PC-9 (cell line): Measurements from ENCODE around the gene GHR. TPM values are rescaled to one million over a fixed set of nuclear protein-coding genes. Genes with fewer than 3 reads are reported as not detected.
"Not testable (repeated sequence)": the region's sequence is repeated elsewhere in the genome, so short reads cannot be mapped to it uniquely, and the experiment has no call there.

Experiments
- BruUV-seq: library from RNA; stranded (reverse); fragments of 400-500 nt; replicated peaks from 2 replicates; lab custom pipeline; 2021; lab: Mats Ljungman, UMichigan
- CTCF ChIA-PET: fragments of 300-600 bp; sonication (Branson Sonifier 250); formaldehyde crosslinking; loops from one replicate; lab custom pipeline; 2022; ENCODE audit warnings: antibody characterized with exemption; lab: Charles Lee
- POLR2A ChIA-PET: fragments of 300-600 bp; sonication (Branson Sonifier 250); formaldehyde crosslinking; loops from one replicate; lab custom pipeline; 2022; ENCODE audit warnings: antibody characterized with exemption; ENCODE audit not compliant: unreplicated experiment; lab: Charles Lee
- DNase-seq, 2 experiments: peaks; one replicate each; pipeline versions ENCODE4 v3.0.0 to v3.0.0-alpha.2; 2015 to 2022; ENCODE audit warnings: mixed read lengths in 1 of 2
- H2AFZ ChIP-seq: fragments of 200-600 bp; sonication (generic); 2 replicates; pipeline ENCODE4 v1.8.1; 2017; ENCODE audit warnings: antibody characterized with exemption
- H3F3A ChIP-seq: fragments of 200-600 bp; sonication (generic); 2 replicates; pipeline ENCODE4 v1.8.1; 2017; ENCODE audit warnings: antibody characterized with exemption, mild to moderate bottlenecking, low read depth; ENCODE audit not compliant: insufficient read depth
- H3K27ac ChIP-seq: fragments of 200-600 bp; sonication (generic); 2 replicates; pipeline ENCODE4 v1.6.1; 2016; ENCODE audit warnings: mixed run types
- H3K27me3 ChIP-seq: fragments of 200-600 bp; sonication (generic); 2 replicates; pipeline ENCODE4 v1.6.1; 2016; ENCODE audit warnings: low read depth, mixed run types; ENCODE audit not compliant: insufficient read depth
- H3K36me3 ChIP-seq: fragments of 200-600 bp; sonication (generic); 2 replicates; pipeline ENCODE4 v1.6.1; 2016; ENCODE audit warnings: low read depth, mixed run types
- H3K4me1 ChIP-seq: fragments of 200-600 bp; sonication (generic); replicated peaks from 2 replicates; pipeline ENCODE4 v1.6.1; 2016; ENCODE audit warnings: mixed run types; ENCODE audit not compliant: insufficient read depth
- H3K4me2 ChIP-seq: fragments of 200-600 bp; sonication (generic); 2 replicates; pipeline ENCODE4 v1.6.1; 2017; ENCODE audit warnings: mixed run types
- H3K4me3 ChIP-seq: fragments of 200-600 bp; sonication (generic); 2 replicates; pipeline ENCODE4 v1.6.1; 2016; ENCODE audit warnings: mixed run types
- H3K79me2 ChIP-seq: fragments of 200-600 bp; sonication (generic); 2 replicates; pipeline ENCODE4 v1.6.1; 2017; ENCODE audit warnings: low read depth, mixed run types
- H3K9me2 ChIP-seq: fragments of 200-600 bp; sonication (generic); 2 replicates; pipeline ENCODE4 v1.8.1; 2017; ENCODE audit warnings: mild to moderate bottlenecking; ENCODE audit not compliant: insufficient read depth
- H3K9me3 ChIP-seq: fragments of 200-600 bp; sonication (generic); 2 replicates; pipeline ENCODE4 v1.8.1; 2016; ENCODE audit warnings: low read depth; ENCODE audit not compliant: insufficient read depth
- H4K20me1 ChIP-seq: fragments of 200-600 bp; sonication (generic); 2 replicates; pipeline ENCODE4 v1.8.1; 2017; ENCODE audit not compliant: insufficient read depth
- CTCF ChIP-seq: fragments of 200-600 bp; sonication (generic); conservative IDR thresholded peaks from 2 replicates; pipeline ENCODE4 v1.6.1; 2017; ENCODE audit warnings: mixed run types, antibody characterized with exemption, mild to moderate bottlenecking, moderate library complexity
- EZH2 ChIP-seq: fragments of 200-600 bp; sonication (generic); IDR thresholded peaks from 2 replicates; pipeline ENCODE4 v1.8.0; 2017; ENCODE audit warnings: antibody characterized with exemption, low read depth
- intact Hi-C: fragments of 100-400 bp; cut with micrococcal nuclease; formaldehyde crosslinking; loops from one replicate; pipeline ENCODE4 v1.10.0; 2022; ENCODE audit not compliant: unreplicated experiment
- total RNA-seq: library from RNA; stranded (reverse); gene quantifications from 2 replicates; pipeline ENCODE4 v1.2.3, GENCODE V29; 2021

The GHR gene
- total RNA-seq, 1 experiment from 2014 or later = not detected

- Histone ChIP-seq H3K79me2 (no peaks in the 10 kb centered on the region), H2AFZ (no peak overlapping the region), H3K27me3 (no peaks in the 10 kb centered on the region), H3K36me3 (no peaks in the 10 kb centered on the region), H3K4me3 (no peak overlapping the region), H3K4me2 (no peak overlapping the region), H3K4me1 (no peaks in the 10 kb centered on the region), H3K9me3 (no peaks in the 10 kb centered on the region), H4K20me1 (no peaks in the 10 kb centered on the region), H3K9me2 (no peaks in the 10 kb centered on the region), H3K27ac (no peak overlapping the region), H3F3A (no peaks in the 10 kb centered on the region)
- CTCF ChIA-PET = no interaction called here
- TF ChIP-seq EZH2 (no peak), CTCF (no peak)
- BruUV-seq = no TSS peak
- DNase-seq = no peak
- intact Hi-C loops = loop anchor here (5.0 kb wide), 1 partner anchor 87 kb away; no protein-coding TSS in a partner anchor
- POLR2A ChIA-PET = no interaction called here
Observed at GRCh38 chr5:42719034-42719433, 295.8 kb downstream of the GHR start.

- H3K4me2 ChIP-seq = no peak overlapping the region
- no peak overlapping the region for H2AFZ ChIP-seq
- intact Hi-C loops = no loop called here
- ChIA-PET CTCF (no interaction called here), POLR2A (interaction anchor here (0.5 kb wide), 1 partner anchor 460 kb away, joined by 4 read pairs; no protein-coding TSS in a partner anchor)
- no peaks in the 10 kb centered on the region for H3K9me3 ChIP-seq
- H3F3A ChIP-seq = no peaks in the 10 kb centered on the region
- no peaks in the 10 kb centered on the region for H3K27me3 ChIP-seq
- no peak overlapping the region for H3K27ac ChIP-seq
- no peaks in the 10 kb centered on the region for H3K4me1 ChIP-seq
- no peak overlapping the region for H3K4me3 ChIP-seq
- DNase-seq = no peak
- TF ChIP-seq CTCF (no peak), EZH2 (no peak)
- no peaks in the 10 kb centered on the region for H3K79me2 ChIP-seq
- H4K20me1 ChIP-seq = no peaks in the 10 kb centered on the region
- H3K36me3 ChIP-seq = no peaks in the 10 kb centered on the region
- no TSS peak for BruUV-seq
- no peaks in the 10 kb centered on the region for H3K9me2 ChIP-seq
Observed at GRCh38 chr5:42720251-42720650, 297.0 kb downstream of the GHR start.

- no peak for DNase-seq
- no peaks in the 10 kb centered on the region for H3F3A ChIP-seq
- POLR2A ChIA-PET = interaction anchor here (0.6 kb wide), 1 partner anchor 35 kb away, joined by 6 read pairs; no protein-coding TSS in a partner anchor
- TF ChIP-seq EZH2 (no peak), CTCF (no peak)
- H3K9me3 ChIP-seq = no peaks in the 10 kb centered on the region
- CTCF ChIA-PET = no interaction called here
- H3K9me2 ChIP-seq = no peaks in the 10 kb centered on the region
- intact Hi-C loops = no loop called here
- H2AFZ ChIP-seq = no peak overlapping the region
- no peaks in the 10 kb centered on the region for H3K36me3 ChIP-seq
- no peaks in the 10 kb centered on the region for H3K4me1 ChIP-seq
- H3K27ac ChIP-seq = no peak overlapping the region
- H3K27me3 ChIP-seq = no peaks in the 10 kb centered on the region
- H4K20me1 ChIP-seq = no peaks in the 10 kb centered on the region
- no peaks in the 10 kb centered on the region for H3K79me2 ChIP-seq
- H3K4me2 ChIP-seq = no peak overlapping the region
- no TSS peak for BruUV-seq
- no peak overlapping the region for H3K4me3 ChIP-seq
Observed at GRCh38 chr5:42721484-42721883, 298.2 kb downstream of the GHR start.

GRCh38 chr5:42734531-42735058, 311.4 kb downstream of the GHR start:
- POLR2A ChIA-PET, H3K4me3 ChIP-seq, H3K4me2 ChIP-seq, H3K9me3 ChIP-seq, H4K20me1 ChIP-seq, BruUV-seq, H3K9me2 ChIP-seq, H3F3A ChIP-seq, H3K79me2 ChIP-seq, H3K27ac ChIP-seq, H2AFZ ChIP-seq, intact Hi-C loops, CTCF ChIA-PET, H3K27me3 ChIP-seq, DNase-seq, H3K4me1 ChIP-seq, H3K36me3 ChIP-seq: not testable (repeated sequence)
